Esophagus muscularis mucosa (tissue), 3 donors: ENCODE results near the gene TGFBR3.

Source experiments
- CTCF ChIP-seq, 3 experiments: fragments of 200-600 bp in 2 of 3; fragments of 450-650 bp in 1 of 3; sonication (generic) in 2 of 3; IDR thresholded peaks; one replicate each; pipeline ENCODE4 v1.5.1; 2017 to 2019; ENCODE audit warnings: antibody characterized with exemption in 3 of 3, mild to moderate bottlenecking in 2 of 3, moderate library complexity in 1 of 3
- POLR2A ChIP-seq: fragments of 450-650 bp; IDR thresholded peaks from one replicate; pipeline ENCODE4 v1.6.1; 2017; ENCODE audit warnings: antibody characterized with exemption, moderate library complexity, mild to moderate bottlenecking, low read depth

- TF ChIP-seq POLR2A: no peak
- no peak for TF ChIP-seq CTCF (IDR thresholded peaks at IDR 0.05)
Observed at GRCh38 chr1:91747666-91748065, 138.3 kb downstream of the TGFBR3 start.
